HepG2 (cell line): ENCODE results near the gene LSM14B. TPM values are rescaled to one million over a fixed set of nuclear protein-coding genes. Genes with fewer than 3 reads are reported as not detected.

Experiments used
- ELF1 ChIP-seq: sonication (generic); formaldehyde crosslinking; IDR thresholded peaks from 2 replicates; pipeline ENCODE4 v1.4.0; 2020; ENCODE audit warnings: missing genetic modification reagents
- FOXK1 ChIP-seq: sonication (generic); formaldehyde crosslinking; IDR thresholded peaks from 2 replicates; pipeline ENCODE4 v1.4.0; 2020; ENCODE audit warnings: low read depth, missing genetic modification reagents, borderline replicate concordance
- GABPA ChIP-seq, 2 experiments: IDR thresholded peaks; 2 replicates each; pipeline ENCODE4 v1.6.1; 2011 to 2016; ENCODE audit warnings: low read depth in 2 of 2, low read length in 1 of 2, missing biosample characterization in 1 of 2, missing genetic modification characterization in 1 of 2
- HNF4G ChIP-seq, 2 experiments: sonication (generic) in 1 of 2; formaldehyde crosslinking in 1 of 2; IDR thresholded peaks; 2 replicates each; pipeline versions ENCODE4 v1.4.0 to v1.6.1; 2011 to 2020; ENCODE audit warnings: borderline replicate concordance in 2 of 2, low read depth in 2 of 2, mild to moderate bottlenecking in 2 of 2, low read length in 1 of 2, missing genetic modification reagents in 1 of 2, moderate library complexity in 1 of 2
- LCORL ChIP-seq, 2 experiments: fragments of 450-650 bp in 1 of 2; sonication (generic) in 1 of 2; formaldehyde crosslinking in 1 of 2; IDR thresholded peaks; 2 replicates each; pipeline versions ENCODE4 v1.5.0 to v1.6.1; 2017 to 2020; ENCODE audit warnings: antibody characterized with exemption in 1 of 2, missing genetic modification reagents in 1 of 2
- NCOR1 ChIP-seq: fragments of 200-600 bp; sonication (generic); IDR thresholded peaks from 2 replicates; pipeline ENCODE4 v1.7.0; 2017; ENCODE audit warnings: antibody characterized with exemption, low read length, borderline replicate concordance
- NFYC ChIP-seq: IDR thresholded peaks from 2 replicates; pipeline ENCODE4 v1.6.1; 2016; ENCODE audit warnings: missing genetic modification reagents, missing compliant biosample characterization
- SP140L ChIP-seq: sonication (generic); formaldehyde crosslinking; IDR thresholded peaks from 2 replicates; pipeline ENCODE4 v1.4.0; 2020; ENCODE audit warnings: missing genetic modification reagents, borderline replicate concordance
- THAP11 ChIP-seq: IDR thresholded peaks from 2 replicates; pipeline ENCODE4 v1.6.1; 2016; ENCODE audit warnings: missing biosample characterization, missing genetic modification reagents
- ZHX2 ChIP-seq, 2 experiments: sonication (generic) in 1 of 2; formaldehyde crosslinking in 1 of 2; IDR thresholded peaks; 2 replicates each; pipeline versions ENCODE4 v1.6.1 to v1.9.0; 2014 to 2022; ENCODE audit warnings: antibody characterized with exemption in 1 of 2, borderline replicate concordance in 1 of 2, inconsistent platforms in 1 of 2, low read depth in 1 of 2, missing genetic modification reagents in 1 of 2
- ZNF563 ChIP-seq: sonication (generic); formaldehyde crosslinking; IDR thresholded peaks from 2 replicates; pipeline ENCODE4 v1.8.0; 2022; ENCODE audit warnings: mild to moderate bottlenecking, moderate library complexity, missing genetic modification reagents
- ZNF670 ChIP-seq: sonication (generic); formaldehyde crosslinking; IDR thresholded peaks from 2 replicates; pipeline ENCODE4 v1.8.0; 2022; ENCODE audit warnings: mild to moderate bottlenecking, missing genetic modification reagents, borderline replicate concordance
- polyA plus RNA-seq, 8 experiments: library from polyadenylated mRNA; depleted of rRNA in 3 of 8; stranded (reverse) in 7 of 8; unstranded in 1 of 8; fragments of >200 nt; fragmentation: Illumina TruSeq in 4 of 8; extraction: Trizol in 4 of 8; gene quantifications; 2 replicates each; pipeline versions ENCODE4 v1.2.1 to v1.2.3, GENCODE V29; 2011 to 2016; ENCODE audit warnings: low read depth in 4 of 8, missing spikeins in 1 of 8, mixed read lengths in 1 of 8; ENCODE audit not compliant: insufficient read depth in 1 of 8
- total RNA-seq, 5 experiments: library from RNA; depleted of rRNA; stranded (reverse); fragments of >200 nt; fragmentation: Illumina TruSeq; extraction: Trizol; gene quantifications; 2 replicates each; pipeline ENCODE4 v1.2.3, GENCODE V29; 2016; ENCODE audit warnings: low read depth in 1 of 5
- TF ChIP-seq, protein P1 (sequence below): sonication (generic); formaldehyde crosslinking; IDR thresholded peaks from 2 replicates; pipeline ENCODE4 v1.5.0; 2020; ENCODE audit warnings: missing genetic modification reagents
- TF ChIP-seq, protein P2 (sequence below): sonication (generic); formaldehyde crosslinking; IDR thresholded peaks from 2 replicates; pipeline ENCODE4 v1.8.0; 2022; ENCODE audit warnings: low read depth, missing genetic modification reagents
- TF ChIP-seq, protein P3 (sequence below): IDR thresholded peaks from 2 replicates; pipeline ENCODE4 v1.6.1; 2018; ENCODE audit warnings: missing genetic modification reagents

LSM14B gene
- total and polyA plus RNA-seq, 2 of the 13 experiments (the other 11 are each of a cell fraction or from before 2014, with no cell fraction given) = 43.3 to 79.2 TPM

DNA sequence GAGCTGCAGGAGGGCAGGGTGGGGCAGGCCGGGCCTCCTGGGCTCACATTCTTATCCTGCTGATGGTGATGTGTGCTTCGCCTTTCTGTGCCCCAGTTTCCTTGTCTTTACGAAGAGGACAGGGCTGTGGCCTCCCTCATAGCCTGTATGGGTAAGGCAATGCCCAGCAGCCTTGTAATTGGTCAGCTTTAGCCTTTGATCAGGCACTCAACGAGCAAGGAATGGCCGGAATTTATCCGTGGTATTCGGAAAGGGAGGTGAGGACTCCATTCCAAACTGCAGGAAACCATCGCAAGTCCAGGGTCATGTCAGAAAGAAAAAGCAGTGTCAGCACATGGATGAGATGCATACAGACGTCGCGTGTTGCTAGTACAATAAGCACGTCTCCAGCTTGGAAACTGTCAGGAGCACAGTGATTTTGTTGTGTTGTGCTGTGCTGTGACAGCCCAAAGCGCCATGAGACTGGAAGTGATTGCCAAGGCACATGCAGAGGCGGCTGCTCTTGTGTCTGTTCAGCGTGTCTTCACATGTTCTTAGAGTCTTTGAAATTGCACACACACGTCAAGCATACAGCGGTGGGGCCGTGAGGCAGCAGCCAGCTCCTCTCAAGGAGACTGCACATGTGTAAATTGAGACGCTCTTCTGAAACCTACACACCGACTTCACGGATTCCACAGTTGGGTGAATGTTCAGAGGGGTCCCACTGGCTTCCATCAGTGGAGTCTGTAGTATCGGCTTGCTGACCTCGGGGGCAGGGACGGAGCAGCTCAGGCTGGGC lies 27.4 kb downstream of the LSM14B start (continued):
- TF ChIP-seq THAP11 (CRISPR knock-in tag) = no peak
- 0 out of 2 replicates have a peak, but pooled peaks have one; percentile 41 for TF ChIP-seq NCOR1
- TF ChIP-seq GABPA (IDR thresholded peaks at IDR 0.05; ENCODE audit: low read depth, low read length) = no peak
- TF ChIP-seq GABPA (CRISPR knock-in tag; IDR thresholded peaks at IDR 0.05; ENCODE audit: low read depth) = no peak
- TF ChIP-seq FOXK1 (CRISPR knock-in tag) = no peak
- no peak for TF ChIP-seq ZNF563 (CRISPR knock-in tag)
- TF ChIP-seq, protein P1, sequence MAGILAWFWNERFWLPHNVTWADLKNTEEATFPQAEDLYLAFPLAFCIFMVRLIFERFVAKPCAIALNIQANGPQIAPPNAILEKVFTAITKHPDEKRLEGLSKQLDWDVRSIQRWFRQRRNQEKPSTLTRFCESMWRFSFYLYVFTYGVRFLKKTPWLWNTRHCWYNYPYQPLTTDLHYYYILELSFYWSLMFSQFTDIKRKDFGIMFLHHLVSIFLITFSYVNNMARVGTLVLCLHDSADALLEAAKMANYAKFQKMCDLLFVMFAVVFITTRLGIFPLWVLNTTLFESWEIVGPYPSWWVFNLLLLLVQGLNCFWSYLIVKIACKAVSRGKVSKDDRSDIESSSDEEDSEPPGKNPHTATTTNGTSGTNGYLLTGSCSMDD (CRISPR knock-in tag) = no peak
- TF ChIP-seq, protein P2, sequence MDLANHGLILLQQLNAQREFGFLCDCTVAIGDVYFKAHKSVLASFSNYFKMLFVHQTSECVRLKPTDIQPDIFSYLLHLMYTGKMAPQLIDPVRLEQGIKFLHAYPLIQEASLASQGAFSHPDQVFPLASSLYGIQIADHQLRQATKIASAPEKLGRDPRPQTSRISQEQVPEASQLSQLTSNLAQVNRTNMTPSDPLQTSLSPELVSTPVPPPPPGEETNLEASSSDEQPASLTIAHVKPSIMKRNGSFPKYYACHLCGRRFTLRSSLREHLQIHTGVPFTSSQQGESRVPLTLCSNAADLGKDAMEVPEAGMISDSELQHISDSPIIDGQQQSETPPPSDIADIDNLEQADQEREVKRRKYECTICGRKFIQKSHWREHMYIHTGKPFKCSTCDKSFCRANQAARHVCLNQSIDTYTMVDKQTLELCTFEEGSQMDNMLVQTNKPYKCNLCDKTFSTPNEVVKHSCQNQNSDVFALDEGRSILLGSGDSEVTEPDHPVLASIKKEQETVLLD (CRISPR knock-in tag) = no peak
- 0 out of 2 replicates have a peak, but pooled peaks have one; percentile 37 for TF ChIP-seq LCORL (IDR thresholded peaks at IDR 0.05)
- no peak for TF ChIP-seq LCORL (CRISPR knock-in tag; IDR thresholded peaks at IDR 0.05)
- TF ChIP-seq ZNF670 (CRISPR knock-in tag) = no peak
- no peak for TF ChIP-seq ELF1
- no peak for TF ChIP-seq SP140L (CRISPR knock-in tag)
- TF ChIP-seq NFYC (CRISPR knock-in tag) = peak; percentile 59
- 0 out of 2 replicates have a peak, but pooled peaks have one; percentile 26 for TF ChIP-seq ZHX2 (IDR thresholded peaks at IDR 0.05; ENCODE audit: low read depth)
- TF ChIP-seq ZHX2 (CRISPR knock-in tag; IDR thresholded peaks at IDR 0.05; ENCODE audit: borderline replicate concordance) = no peak
- TF ChIP-seq, protein P3, sequence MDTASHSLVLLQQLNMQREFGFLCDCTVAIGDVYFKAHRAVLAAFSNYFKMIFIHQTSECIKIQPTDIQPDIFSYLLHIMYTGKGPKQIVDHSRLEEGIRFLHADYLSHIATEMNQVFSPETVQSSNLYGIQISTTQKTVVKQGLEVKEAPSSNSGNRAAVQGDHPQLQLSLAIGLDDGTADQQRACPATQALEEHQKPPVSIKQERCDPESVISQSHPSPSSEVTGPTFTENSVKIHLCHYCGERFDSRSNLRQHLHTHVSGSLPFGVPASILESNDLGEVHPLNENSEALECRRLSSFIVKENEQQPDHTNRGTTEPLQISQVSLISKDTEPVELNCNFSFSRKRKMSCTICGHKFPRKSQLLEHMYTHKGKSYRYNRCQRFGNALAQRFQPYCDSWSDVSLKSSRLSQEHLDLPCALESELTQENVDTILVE (CRISPR knock-in tag) = no peak
- peak; percentile 43; the same call in 1 of the 2 replicates for TF ChIP-seq HNF4G (IDR thresholded peaks at IDR 0.05; ENCODE audit: borderline replicate concordance, low read depth, low read length)
- no peak for TF ChIP-seq HNF4G (CRISPR knock-in tag; IDR thresholded peaks at IDR 0.05; ENCODE audit: borderline replicate concordance, low read depth)
